ENCODE measurements around the gene ARHGEF28. TPM values are rescaled to one million over a fixed set of nuclear protein-coding genes. Genes with fewer than 3 reads are reported as not detected.

Gene ARHGEF28
- total and polyA plus RNA-seq, 2 experiments from 2014 or later: 3.5 to 11.2 TPM

GRCh38 chr5:73751254-73751914 is 125.4 kb downstream of the ARHGEF28 start:
- H3K4me1 ChIP-seq (ENCODE audit: insufficient read depth): no peaks in the 10 kb centered on the region
- no peaks in the 10 kb centered on the region for H3K9me3 ChIP-seq (ENCODE audit: low read depth)
- H3K9me2 ChIP-seq (replicated peaks; ENCODE audit: insufficient read depth): no peaks in the 10 kb centered on the region
- no peaks in the 10 kb centered on the region for H3K36me3 ChIP-seq (replicated peaks; ENCODE audit: insufficient read depth, low read depth)
- H3K79me2 ChIP-seq: no peaks in the 10 kb centered on the region
- TF ChIP-seq EZH2 (IDR thresholded peaks at IDR 0.05; ENCODE audit: borderline replicate concordance): no peak
- no peak for TF ChIP-seq EZH2phosphoT487 (IDR thresholded peaks at IDR 0.05; ENCODE audit: low read depth, severe bottlenecking, unreplicated experiment)
- TF ChIP-seq, protein P1, sequence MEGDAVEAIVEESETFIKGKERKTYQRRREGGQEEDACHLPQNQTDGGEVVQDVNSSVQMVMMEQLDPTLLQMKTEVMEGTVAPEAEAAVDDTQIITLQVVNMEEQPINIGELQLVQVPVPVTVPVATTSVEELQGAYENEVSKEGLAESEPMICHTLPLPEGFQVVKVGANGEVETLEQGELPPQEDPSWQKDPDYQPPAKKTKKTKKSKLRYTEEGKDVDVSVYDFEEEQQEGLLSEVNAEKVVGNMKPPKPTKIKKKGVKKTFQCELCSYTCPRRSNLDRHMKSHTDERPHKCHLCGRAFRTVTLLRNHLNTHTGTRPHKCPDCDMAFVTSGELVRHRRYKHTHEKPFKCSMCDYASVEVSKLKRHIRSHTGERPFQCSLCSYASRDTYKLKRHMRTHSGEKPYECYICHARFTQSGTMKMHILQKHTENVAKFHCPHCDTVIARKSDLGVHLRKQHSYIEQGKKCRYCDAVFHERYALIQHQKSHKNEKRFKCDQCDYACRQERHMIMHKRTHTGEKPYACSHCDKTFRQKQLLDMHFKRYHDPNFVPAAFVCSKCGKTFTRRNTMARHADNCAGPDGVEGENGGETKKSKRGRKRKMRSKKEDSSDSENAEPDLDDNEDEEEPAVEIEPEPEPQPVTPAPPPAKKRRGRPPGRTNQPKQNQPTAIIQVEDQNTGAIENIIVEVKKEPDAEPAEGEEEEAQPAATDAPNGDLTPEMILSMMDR (IDR thresholded peaks at IDR 0.05; ENCODE audit: poor library complexity): no peak
- H2AFZ ChIP-seq: no peak overlapping the region
- H3K4me3 ChIP-seq: no peak overlapping the region
- no peak overlapping the region for H3K4me2 ChIP-seq
- no peak for DNase-seq (ENCODE audit: low spot score)
- no peak overlapping the region for H3K27ac ChIP-seq
- H3K27me3 ChIP-seq: no peaks in the 10 kb centered on the region
- no peaks in the 10 kb centered on the region for H4K20me1 ChIP-seq (ENCODE audit: insufficient read depth, poor library complexity, severe bottlenecking)
- WGBS (ENCODE audit: low lambda C conversion rate, missing lambda C conversion rate): 77% methylated on average over 7 of the region's 7 CpGs

GRCh38 chr5:73754254-73754653 is 128.3 kb downstream of the ARHGEF28 start:
- WGBS (ENCODE audit: low lambda C conversion rate, missing lambda C conversion rate): 85% methylated on average over 4 of the region's 4 CpGs
- DNase-seq (ENCODE audit: low spot score): no peak
- Histone ChIP-seq H2AFZ (no peak overlapping the region), H3K9me3 (ENCODE audit: low read depth) (no peaks in the 10 kb centered on the region), H3K4me3 (no peak overlapping the region), H3K27me3 (no peaks in the 10 kb centered on the region), H3K4me1 (ENCODE audit: insufficient read depth) (no peaks in the 10 kb centered on the region), H4K20me1 (ENCODE audit: insufficient read depth, poor library complexity, severe bottlenecking) (no peaks in the 10 kb centered on the region), H3K9me2 (replicated peaks; ENCODE audit: insufficient read depth) (no peaks in the 10 kb centered on the region), H3K79me2 (no peaks in the 10 kb centered on the region), H3K27ac (no peak overlapping the region), H3K36me3 (replicated peaks; ENCODE audit: insufficient read depth, low read depth) (no peaks in the 10 kb centered on the region), H3K4me2 (no peak overlapping the region)
- no peak for TF ChIP-seq EZH2 (IDR thresholded peaks at IDR 0.05; ENCODE audit: borderline replicate concordance)
- no peak for TF ChIP-seq EZH2phosphoT487 (IDR thresholded peaks at IDR 0.05; ENCODE audit: low read depth, severe bottlenecking, unreplicated experiment)
- TF ChIP-seq, protein P1 (IDR thresholded peaks at IDR 0.05; ENCODE audit: poor library complexity): no peak

- Histone ChIP-seq H3K4me1 (ENCODE audit: insufficient read depth) (no peaks in the 10 kb centered on the region), H3K4me3 (no peak overlapping the region), H3K27ac (no peak overlapping the region), H4K20me1 (ENCODE audit: insufficient read depth, poor library complexity, severe bottlenecking) (no peaks in the 10 kb centered on the region), H3K4me2 (no peak overlapping the region), H3K9me3 (ENCODE audit: low read depth) (no peaks in the 10 kb centered on the region), H3K36me3 (replicated peaks; ENCODE audit: insufficient read depth, low read depth) (no peaks in the 10 kb centered on the region), H3K27me3 (no peaks in the 10 kb centered on the region), H2AFZ (no peak overlapping the region), H3K9me2 (replicated peaks; ENCODE audit: insufficient read depth) (no peaks in the 10 kb centered on the region), H3K79me2 (no peaks in the 10 kb centered on the region)
- DNase-seq (ENCODE audit: low spot score): no peak
- no peak for TF ChIP-seq EZH2 (IDR thresholded peaks at IDR 0.05; ENCODE audit: borderline replicate concordance)
- no peak for TF ChIP-seq EZH2phosphoT487 (IDR thresholded peaks at IDR 0.05; ENCODE audit: low read depth, severe bottlenecking, unreplicated experiment)
- TF ChIP-seq, protein P1 (IDR thresholded peaks at IDR 0.05; ENCODE audit: poor library complexity): no peak
- 86% methylated on average over 1 of the region's 1 CpG for WGBS (ENCODE audit: low lambda C conversion rate, missing lambda C conversion rate)
Observed at GRCh38 chr5:73757416-73757815, 131.4 kb downstream of the ARHGEF28 start.
